Vagina (tissue), 2 donors: ENCODE data around the gene IZUMO1.

ENCODE experiments used
- CTCF ChIP-seq, 3 experiments: fragments of 450-650 bp in 2 of 3; fragments of 200-600 bp in 1 of 3; sonication (generic) in 1 of 3; IDR thresholded peaks; one replicate each; pipeline ENCODE4 v1.5.1; 2017 to 2019; ENCODE audit warnings: antibody characterized with exemption in 3 of 3, mild to moderate bottlenecking in 2 of 3, moderate library complexity in 2 of 3
- POLR2A ChIP-seq, 2 donors: fragments of 450-650 bp; IDR thresholded peaks; one replicate each; pipeline ENCODE4 v1.6.1; 2017; ENCODE audit warnings: antibody characterized with exemption in 2 of 2, mild to moderate bottlenecking in 2 of 2, moderate library complexity in 2 of 2
- POLR2AphosphoS5 ChIP-seq, 2 donors: sonication (generic); formaldehyde crosslinking; IDR thresholded peaks; one replicate each; pipeline ENCODE4 v1.9.0; 2017; ENCODE audit warnings: antibody characterized with exemption in 2 of 2, mild to moderate bottlenecking in 2 of 2, low read depth in 1 of 2; ENCODE audit not compliant: insufficient read depth in 1 of 2

- TF ChIP-seq CTCF (IDR thresholded peaks at IDR 0.05): no peak
- no peak for TF ChIP-seq POLR2A (IDR thresholded peaks at IDR 0.05)
- no peak for TF ChIP-seq POLR2AphosphoS5 (IDR thresholded peaks at IDR 0.05; ENCODE audit: insufficient read depth in 1 of 2, low read depth in 1 of 2)
These were observed 10.5 kb upstream of the IZUMO1 start for GRCh38 chr19:48757089-48757675.
